Measurements from ENCODE around the gene OVOL1. TPM values are rescaled to one million over a fixed set of nuclear protein-coding genes. Genes with fewer than 3 reads are reported as not detected.

Gene OVOL1
- total RNA-seq, 1 donor = 0.27 TPM

- DNase-seq (ENCODE audit: low read depth in 2 of 3, low spot score in 2 of 3) = no peak
These were observed 9.0 kb upstream of the OVOL1 start for GRCh38 chr11:65777821-65778361.

DNA sequence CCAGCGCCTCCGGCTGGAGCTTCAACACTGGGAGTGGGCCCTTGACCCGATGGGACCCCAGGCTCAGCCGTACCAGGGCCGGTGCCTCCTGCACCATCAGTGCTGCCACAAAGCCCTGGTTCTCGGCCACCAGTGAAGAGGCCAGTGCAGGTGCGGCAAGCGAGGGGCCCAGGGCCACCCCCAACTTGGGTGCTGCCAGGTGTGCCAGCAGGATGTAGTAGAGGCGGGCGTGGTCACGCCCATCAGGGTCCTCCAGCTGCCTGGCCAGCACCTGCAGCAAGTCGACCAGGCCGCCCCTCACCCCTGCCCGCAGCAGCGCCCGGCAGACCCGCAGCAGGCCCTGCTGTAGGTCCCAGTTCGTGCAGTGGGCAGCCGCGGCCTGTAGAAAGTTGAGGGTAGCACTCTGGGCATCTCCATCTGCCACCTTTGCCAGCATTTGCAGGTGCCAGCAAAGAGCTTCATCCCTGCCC lies 8.4 kb upstream of the OVOL1 start:
- DNase-seq (ENCODE audit: low read depth in 2 of 3, low spot score in 2 of 3) = no peak

GRCh38 chr11:65778901-65779668 lies 7.8 kb upstream of the OVOL1 start:
- DNase-seq (ENCODE audit: low read depth in 2 of 3, low spot score in 2 of 3) = no peak

DNA sequence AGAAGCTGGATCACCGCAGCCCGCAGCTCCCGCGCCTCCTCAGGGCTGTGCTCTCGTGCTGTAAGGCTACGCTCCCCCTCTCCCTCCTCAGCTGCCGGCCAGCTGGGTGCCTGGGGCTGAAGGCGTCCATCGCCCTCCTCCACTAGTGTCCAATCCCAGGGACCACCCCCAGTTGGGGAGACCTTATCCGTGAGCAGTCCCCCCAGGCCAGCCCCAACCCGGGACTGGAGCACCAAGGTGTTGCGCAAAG lies 7.3 kb upstream of the OVOL1 start:
- DNase-seq (ENCODE audit: low read depth in 2 of 3, low spot score in 2 of 3) = no peak

- peak; percentile 54 to 89 (median 84) for DNase-seq (ENCODE audit: low read depth in 2 of 3, low spot score in 2 of 3)
These were observed 6.7 kb upstream of the OVOL1 start for GRCh38 chr11:65779919-65780769.

DNA sequence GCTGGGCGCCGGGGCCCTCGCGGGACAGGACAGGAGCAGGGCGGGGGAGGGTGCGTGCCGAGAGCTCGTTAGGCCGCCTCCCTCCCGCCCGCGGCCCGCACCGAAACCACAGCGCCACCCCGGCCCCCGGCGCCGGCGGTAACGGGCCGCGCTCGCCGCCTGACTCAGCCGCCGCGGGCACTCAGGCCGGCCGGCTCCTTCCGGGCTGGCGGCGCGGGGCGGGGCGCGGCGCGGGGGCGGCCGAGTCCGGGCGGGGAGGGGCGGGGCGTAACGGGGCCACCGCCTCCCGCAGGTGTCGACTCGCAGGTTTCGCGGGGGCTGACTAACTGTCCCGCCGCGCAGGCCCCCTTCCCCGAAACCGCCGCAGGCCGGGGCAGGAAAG lies 6.1 kb upstream of the OVOL1 start, which contains the start of gene AP5B1:
Gene AP5B1, minus strand, starts transcription at position 207 of the 382 bp plus-strand sequence. CDS start 385 bp downstream, outside the sequence.
- peak; percentile 41 to 78 (median 56) for DNase-seq (ENCODE audit: low read depth in 2 of 3, low spot score in 2 of 3)

DNA sequence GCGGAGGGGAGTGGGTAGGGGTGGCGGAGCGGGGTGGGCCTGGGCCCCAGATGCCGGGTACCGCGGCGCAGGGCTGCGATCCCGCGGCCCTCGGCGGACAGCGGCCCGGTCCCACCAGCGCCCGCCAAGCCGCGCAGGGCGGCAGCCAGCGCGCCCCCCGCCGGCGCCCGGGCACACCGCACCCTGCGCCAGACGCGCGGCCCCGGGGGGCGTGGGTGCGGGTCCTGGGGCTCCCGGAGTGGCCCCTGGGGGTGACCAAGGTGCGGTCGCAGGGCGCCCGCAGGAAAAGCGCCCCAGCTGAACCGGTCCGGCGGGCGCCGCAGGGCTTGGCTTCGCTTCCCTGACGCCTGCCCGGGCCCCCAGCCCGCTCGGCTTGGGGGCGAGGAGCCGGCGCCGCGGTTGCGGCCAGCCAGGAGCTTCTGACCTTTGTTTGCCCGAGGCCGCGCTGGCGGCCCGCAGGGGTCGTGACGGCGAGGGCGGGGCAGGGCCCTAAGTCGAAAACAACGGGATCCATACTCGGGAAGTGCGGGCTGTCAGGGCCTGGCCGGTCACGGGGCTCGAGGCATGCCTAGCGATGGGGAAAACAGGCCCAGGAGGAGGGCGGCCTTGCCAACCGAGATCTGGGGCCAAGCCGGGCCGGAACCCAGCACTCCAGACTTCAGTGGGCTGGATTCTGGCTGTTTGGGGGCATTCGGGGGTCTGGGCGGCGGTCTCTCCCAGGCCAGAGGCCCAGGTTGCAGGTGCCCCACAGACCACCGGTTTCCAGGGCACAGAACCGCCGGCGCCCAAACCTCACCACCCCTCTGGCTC lies 5.5 kb upstream of the OVOL1 start:
- no peak for DNase-seq (ENCODE audit: low read depth in 2 of 3, low spot score in 2 of 3)

DNA sequence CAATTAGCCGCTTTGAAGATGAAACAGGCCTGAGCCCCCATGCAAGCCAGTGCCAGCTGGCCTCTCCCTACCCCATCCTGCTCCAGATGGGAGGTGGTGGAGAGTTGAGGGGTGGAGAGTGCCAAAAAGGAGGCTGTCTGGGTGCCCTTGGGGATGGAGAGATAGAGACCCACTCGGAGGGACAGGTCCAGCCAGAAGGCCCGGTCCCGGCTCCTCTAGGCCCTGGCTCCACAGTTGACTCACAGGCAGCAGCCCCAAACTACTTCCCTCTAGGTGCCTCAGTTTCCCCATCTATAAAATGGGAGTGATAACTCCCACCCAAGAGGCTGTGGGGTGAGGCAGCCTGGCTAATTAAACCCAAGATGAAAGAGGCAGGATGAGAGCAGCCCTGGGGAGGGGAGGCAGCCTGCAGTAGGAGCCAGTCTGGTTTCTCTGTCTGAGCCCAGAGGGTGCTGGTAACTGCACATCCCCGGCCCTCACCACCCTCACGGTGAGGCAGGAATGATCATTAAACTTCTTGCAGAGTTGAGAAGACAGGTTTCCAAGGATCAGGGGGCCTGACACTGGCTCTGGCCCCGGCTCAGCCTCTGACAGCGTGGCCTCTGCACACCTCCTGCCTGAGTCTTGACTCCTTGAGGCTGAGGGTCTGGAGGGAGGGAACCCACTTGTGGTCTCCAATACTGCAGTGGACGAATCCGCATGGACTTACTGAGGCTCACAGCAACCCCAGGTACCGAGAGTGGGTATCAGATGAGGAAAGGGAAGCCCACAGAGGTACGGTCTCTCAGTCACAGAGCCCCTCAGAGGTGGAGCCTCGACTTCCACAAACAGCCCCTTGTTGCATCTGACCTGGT lies 4.7 kb upstream of the OVOL1 start:
- DNase-seq (ENCODE audit: low read depth in 2 of 3, low spot score in 2 of 3) = no peak

- DNase-seq (ENCODE audit: low read depth in 2 of 3, low spot score in 2 of 3) = no peak
These were observed 4.0 kb upstream of the OVOL1 start for GRCh38 chr11:65782816-65783228.

DNA sequence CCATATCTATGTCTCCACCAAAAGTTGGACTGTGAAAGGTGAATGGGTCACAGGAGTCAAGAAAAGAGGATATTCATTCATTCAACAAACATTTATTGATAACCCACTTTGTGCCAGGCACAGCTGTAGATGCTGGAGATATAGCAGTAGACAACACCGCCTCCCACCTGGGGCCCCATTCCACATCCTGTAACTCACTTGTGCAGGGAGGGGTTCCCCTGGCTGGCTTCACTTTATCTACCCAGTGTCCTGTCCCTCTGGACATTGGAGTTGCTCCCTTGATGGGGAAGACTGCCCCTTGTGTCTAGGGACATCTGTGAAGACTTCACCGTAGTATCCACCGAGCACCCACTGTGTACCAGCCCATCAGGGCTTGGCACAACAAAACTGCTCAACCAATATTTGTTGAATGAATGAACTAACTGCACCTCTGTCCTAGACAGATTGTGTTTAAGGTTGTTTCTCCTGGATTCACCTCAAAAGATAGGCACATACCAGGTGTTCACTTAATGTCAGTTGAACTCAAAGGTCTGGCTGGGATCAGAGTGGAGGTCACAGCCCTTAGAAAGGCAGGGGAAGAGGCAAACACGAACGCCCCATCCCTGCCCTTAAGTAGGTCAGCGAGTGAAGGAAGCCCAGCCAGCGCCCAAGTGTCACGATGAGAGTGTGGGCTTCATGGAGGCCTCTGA lies 1.4 kb upstream of the OVOL1 start:
- DNase-seq (ENCODE audit: low read depth in 2 of 3, low spot score in 2 of 3) = no peak

DNA sequence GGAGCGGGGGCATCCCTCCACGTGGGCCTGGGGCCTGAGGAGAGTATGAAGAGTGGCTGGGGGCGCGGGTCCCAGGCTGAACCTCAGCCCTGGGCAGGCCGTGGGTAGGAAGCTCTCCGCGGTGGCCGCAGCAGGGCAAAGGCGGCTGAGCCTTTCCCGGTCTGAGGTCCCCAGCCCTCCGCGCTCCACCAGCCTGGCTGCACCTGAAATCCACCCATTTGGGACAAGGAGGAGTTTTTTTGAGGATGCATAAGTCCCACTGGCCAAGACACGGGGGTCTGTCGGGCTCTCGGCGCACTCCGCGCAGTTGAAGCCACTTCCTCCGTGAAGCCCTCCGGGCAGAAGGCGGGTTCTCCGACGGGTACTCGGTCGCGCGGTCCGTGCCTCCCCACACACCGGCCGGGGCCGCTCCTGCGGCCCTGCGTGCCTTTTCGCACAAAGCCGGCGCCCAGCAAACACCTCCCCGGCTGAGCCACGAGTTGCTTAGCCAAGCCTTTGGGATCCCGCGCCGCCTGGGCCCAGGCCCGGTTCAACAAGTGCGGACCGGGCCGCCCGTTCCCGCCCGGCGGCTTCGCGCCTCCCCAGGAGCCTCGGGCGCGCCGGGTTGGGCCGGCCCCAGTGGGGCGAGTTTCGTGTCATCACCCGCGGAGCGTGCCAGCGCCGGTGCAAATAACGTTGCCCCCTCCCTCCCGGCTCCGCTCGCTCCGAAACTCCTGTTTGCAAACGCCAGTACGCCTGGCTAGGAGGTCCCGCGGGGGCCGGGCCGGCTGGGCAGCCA lies 666 bp upstream of the OVOL1 start:
- DNase-seq (ENCODE audit: low read depth in 2 of 3, low spot score in 2 of 3) = no peak

- no peak for DNase-seq (ENCODE audit: low read depth in 2 of 3, low spot score in 2 of 3)
These were observed 1.1 kb downstream of the OVOL1 start for GRCh38 chr11:65787649-65788622.

DNA sequence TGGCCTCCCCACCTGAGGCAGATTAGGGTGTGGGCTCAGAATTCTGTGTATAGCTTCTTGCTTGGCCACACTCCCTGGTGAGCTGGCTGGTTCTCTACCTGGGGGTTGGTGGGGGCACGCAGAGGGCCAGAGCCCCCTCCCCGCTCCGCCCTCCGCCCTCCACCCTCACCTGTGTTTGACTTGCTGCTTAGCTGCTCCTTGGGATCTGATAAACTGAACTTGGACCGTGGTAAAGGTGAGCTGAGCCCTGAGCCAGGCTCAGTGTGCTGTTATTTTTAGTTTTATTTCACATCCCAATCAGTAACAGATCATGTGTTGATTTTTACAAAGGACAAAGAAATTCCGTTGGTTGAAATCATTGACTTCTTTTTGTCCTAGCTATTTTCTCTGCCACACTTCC lies 2.0 kb downstream of the OVOL1 start:
- DNase-seq (ENCODE audit: low read depth in 2 of 3, low spot score in 2 of 3) = no peak

DNA sequence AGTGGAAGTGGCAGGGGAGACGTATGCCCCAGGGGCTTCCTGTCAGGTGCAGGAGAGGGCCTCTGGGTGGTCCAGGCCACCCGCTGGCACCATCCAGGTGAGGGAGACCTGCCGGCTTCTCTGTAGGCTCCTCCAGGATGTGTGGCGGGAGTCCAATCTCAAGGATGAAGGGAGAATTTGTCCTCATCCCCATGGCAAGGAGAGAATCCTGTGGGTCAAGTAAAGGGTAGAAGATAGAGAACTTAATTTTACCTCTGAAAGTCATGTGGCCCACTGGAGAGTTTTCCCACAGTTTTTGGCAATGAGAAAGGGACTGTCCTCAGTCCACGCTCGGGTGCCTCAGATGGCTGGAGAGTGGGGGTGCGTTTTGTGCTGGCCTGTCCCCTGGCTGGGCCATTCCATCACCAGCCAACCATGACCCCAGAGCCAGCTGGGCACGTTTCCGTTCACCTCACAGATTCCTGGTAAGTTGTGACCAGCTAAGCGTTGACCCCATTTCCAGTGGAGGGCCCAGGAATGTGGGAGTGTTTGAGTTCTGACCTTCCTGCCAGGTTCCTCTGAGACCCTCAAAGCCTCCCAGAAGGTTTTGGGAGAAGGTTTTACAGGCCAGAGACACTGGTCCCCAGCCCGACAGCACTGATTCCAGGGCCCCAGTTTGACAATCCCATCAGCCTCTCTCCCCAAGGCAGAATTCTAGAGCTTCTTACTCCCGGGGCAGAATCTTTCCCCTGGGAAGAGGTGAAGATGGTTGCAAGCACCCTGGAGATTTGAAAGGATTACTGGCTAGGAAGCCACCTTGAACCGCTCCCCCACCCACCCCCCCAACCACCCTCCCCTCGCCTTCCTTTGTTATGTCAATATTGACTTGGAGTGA lies 2.6 kb downstream of the OVOL1 start:
- DNase-seq (ENCODE audit: low read depth in 2 of 3, low spot score in 2 of 3) = no peak

- DNase-seq (ENCODE audit: low read depth in 2 of 3, low spot score in 2 of 3) = no peak
These were observed 3.4 kb downstream of the OVOL1 start for GRCh38 chr11:65790104-65790901.

Measured in hematopoietic multipotent progenitor cell (in vitro differentiated cells).